GM19035 (cell line): ENCODE measurements around the gene FOXN3.
"Not testable (repeated sequence)": the region's sequence is repeated elsewhere in the genome, so short reads cannot be mapped to it uniquely, and the experiment has no call there.

Source experiments
- ATAC-seq: cut with Tn5 transposase; IDR thresholded peaks from one replicate; pipeline ENCODE4 v1.9.1; 2021; ENCODE audit not compliant: unreplicated experiment

FOXN3 gene

DNA sequence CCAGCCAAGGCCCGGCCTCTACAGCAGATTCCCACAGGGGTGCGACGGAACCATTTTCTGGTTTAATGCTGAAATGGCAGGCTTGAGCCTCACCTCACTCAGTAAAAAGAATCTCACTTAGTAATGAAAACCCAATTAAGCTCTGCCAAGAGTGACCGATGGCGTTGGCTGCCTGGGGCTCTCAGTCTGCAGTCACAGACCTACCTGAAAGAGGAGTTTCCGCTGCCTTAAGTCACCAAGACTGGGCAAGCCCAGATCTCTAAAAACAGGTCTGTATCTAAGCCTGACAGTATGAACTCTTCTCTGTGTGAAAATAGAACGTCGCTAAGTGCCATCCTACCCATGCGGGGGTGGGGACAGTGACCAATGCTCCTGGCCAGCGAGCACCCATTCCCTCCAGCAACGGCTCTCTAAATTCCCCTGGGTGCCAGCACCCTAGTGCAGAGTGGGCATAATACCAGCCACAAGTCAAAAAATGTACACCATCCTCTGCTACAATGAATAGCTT, 107.3 kb downstream of the FOXN3 start:
- ATAC-seq: no peak

DNA sequence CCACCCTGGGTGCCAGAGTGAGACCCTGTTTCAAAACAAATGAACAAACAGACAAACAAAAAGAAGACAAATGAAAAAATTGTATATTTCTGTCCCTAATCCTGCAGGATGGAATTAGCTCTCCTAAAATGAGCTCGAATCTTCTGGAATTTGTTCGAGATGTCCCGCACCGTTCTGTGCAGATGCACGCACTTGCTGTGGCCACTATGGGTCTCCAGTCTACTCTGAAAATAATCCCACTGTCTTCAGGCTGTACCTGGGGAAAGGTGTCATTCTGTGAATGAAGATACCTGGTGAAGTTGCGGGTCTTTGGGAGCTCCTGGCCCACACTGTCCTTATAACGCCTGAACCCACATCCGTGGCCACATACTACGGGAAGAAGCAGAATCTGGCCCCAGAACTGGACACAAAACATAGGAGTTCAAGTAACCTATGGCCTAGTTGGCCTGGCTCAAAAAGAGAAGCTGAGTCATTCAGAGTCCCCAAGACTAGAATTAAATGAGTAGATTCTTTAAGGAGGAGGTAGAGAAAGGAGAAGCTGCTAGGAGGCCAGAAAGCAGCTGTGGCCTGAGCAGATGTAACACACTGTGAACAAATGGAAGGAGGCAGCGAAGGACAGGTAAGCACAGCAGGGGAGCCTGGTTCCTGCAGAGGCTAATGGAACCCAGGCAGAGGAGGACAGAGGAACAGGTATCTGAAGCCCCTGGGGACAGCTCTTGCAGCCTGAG, 108.6 kb downstream of the FOXN3 start:
- peak; percentile 29 for ATAC-seq

DNA sequence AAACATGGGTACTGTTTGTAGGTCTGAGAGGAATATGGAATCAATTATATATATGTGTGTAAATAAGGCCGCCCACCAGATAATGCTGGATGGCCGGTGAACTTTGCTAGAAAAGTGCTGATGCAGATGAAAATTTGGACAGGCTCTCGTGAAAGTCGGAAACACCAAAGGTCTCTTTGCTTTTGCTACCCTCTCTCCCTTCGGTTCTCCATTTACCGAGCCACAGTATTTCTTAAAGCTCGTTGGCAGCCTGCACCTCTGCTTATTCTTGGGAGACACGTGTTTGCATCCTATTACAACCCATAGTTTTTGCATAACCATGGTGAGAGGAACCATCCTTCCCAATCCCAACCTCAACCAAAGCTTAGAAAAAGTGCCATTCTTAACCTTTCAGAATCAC, 109.6 kb downstream of the FOXN3 start:
- no peak for ATAC-seq

DNA sequence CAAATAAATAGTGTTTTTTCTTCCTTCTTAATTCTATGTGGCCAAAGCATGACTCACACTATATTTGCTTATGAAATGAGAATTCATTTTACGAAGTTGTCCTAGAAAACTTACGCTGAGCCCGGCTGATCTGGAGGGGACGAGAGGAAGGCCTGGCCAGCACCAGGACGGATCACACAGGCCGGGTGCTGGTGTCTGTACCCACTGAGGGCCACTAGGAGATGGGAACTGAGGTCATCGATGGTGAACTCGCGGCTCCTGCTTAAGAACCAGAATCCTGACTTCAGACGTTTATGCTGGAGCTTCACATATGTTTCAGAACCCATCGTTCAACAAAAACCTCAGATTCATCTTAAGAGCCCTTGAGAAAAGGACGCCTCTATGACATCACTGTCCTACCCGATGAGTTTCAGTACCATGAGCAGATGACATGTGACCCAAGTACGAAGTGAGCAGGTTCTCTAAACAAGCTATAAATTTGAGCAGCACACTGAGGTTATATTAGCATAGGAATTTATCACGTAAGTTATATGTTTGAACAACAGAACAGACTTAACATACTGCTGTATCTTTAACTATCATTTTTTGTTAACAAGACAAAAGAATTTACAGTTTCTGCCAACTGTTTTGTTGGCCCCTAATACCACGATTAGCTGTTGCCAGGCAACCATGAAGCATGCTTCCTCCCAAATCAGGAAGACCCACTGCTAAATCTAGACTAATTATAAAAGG, 111.9 kb downstream of the FOXN3 start:
- ATAC-seq: peak; percentile 53

GRCh38 chr14:89304561-89304960, 112.5 kb downstream of the FOXN3 start:
- ATAC-seq: no peak

GRCh38 chr14:89303456-89304435, 113.3 kb downstream of the FOXN3 start:
- peak; percentile 62 for ATAC-seq

DNA sequence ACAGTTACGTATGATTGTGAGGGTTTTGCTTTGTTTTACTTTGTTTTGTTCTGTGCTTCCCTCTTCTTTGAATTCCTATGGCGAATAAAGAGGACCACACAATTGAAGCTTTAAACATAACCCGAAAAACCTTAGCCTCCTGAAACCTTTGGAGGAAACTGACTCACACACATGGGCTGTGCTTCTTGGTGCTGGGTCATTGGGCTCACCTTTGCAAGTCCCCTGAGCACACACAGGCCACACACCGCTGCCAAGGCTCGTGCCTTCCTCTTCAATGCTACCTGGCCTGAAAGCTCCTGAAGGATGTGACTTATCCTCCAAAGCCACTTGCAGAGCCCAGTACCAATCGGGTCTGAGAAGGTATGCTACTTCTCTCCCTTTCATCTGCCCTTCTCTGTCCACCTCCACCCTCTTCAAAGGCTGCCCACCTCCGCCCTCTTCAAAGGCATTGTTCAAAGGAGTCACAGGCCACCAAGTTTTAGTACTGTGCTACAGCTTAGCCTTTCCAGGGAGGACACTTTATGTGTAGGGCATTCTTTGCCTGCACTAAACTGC, 114.6 kb downstream of the FOXN3 start:
- ATAC-seq: no peak

GRCh38 chr14:89299587-89299986, 117.4 kb downstream of the FOXN3 start:
- no peak for ATAC-seq

DNA sequence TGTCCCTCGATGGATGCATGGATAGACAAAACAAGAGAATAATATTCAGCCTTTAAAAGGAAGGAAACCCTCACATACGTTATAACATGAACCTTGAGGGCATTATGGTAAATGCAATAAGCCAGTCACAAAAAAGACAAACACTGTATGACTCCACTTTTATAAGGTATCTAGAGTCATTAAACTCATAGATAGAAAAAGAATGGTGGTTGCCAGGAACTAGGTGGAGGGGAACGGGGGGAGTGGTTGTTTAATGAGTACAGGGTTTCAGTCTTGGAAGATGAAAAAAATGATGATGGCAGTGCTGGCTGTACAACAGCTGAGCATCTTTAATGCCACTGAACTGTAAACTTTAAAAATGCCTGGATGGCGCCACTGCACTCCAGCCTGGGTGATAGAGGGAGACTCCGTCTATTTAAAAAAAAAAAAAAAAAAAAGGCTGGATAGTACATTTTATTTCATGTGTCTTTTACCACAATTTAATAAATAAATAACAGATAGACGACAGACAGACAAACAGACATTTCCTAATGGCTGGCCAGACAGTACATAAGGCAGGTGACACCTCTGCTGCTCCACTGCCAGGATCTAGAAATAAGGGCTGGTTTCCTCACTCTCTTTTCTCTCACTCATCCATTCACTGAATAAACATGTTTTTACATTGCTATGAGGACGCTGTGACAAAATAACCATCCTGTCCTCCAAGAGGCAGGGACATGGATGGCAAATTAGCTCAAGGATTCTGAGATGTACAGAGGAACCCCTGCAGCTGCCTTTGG, 118.8 kb downstream of the FOXN3 start:
- ATAC-seq: no peak

DNA sequence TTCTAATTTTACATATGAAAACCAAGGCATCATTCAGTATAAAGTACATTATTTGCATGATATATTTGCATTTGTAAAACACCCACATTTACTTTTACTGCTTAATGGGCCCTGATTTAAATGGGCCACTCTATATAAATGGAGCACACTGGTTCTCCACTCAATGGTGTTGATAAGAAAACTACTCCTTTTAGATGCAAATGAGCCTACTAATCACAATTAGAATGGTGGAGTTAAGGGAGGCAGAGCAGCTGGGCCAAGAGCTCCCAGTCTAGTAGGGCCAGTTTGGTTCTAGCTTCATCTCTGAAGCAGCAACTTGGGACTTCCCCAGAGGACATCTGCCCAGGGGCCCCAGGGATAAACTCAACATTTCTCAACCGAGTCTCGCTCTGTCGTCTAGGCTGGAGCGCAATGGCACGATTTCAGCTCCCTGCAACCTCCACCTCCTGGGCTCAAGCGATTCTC, 120.7 kb downstream of the FOXN3 start:
- ATAC-seq: no peak

DNA sequence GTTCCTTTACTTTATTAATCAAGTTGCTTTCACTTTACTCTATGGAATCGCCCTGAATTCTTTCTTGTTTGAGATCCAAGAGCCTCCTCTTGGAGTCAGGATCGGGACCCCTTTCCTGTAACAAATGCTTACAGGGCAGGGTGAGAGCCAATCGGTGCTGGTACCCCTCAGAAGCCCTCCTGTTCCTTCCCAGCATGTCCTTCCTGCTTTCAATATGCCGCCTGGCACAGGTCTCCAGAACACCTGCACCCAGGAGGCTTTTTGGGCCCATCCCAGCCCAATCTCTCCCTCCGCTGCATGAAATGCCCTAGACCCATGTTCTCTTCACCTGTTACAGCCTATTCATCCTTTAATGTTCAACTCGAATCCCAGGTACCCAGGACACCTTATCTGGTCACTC, 122.2 kb downstream of the FOXN3 start:
- no peak for ATAC-seq

GRCh38 chr14:89294469-89294868, 122.6 kb downstream of the FOXN3 start:
- ATAC-seq: not testable (repeated sequence)

DNA sequence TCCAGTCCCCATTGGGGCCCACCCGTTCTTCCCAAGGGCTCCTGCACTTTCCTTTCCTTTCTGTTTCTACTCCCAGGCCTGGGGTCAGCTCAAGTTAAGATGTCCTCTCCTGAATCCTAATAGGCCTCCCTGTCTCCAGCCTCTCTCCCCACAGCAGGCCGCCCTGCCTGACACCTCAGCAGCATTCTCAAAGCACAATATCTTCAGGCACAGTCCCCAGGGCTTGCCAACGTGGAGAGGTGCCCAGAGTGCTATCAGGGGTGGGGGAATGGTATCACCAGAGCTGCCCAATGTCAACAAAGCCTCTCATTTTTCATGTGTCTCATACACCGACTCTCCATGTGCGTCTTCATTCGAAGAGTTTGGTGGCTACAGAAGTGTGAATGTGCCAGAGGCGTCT, 123.0 kb downstream of the FOXN3 start:
- ATAC-seq: no peak

DNA sequence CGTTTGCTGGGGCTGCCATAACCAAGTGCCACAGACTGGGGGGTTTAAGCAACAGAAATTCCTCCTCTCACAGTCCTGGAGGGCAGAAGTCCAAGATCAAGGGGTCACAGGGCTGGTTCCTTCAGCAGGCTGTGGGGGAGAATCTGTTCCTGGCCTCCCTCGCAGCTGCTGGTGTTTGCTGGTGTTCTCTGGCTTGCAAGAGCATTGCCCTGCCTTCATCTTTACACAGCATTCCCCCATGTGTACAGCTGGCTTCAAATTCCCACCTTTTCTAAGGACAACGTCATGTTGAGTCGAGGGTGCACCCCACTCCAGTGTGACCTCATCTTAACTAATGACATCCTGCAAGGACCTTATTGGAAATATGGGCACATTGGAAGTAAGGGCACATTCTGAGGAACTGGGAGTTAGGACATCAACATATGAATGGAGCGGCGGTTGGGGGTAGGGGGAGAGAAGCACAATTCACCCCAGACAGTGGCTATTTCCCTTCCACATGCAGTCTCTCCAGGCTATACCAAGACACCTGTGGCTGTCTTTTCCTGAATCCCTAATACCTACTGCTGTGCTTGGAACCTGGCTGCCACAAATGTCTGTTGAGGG, 123.6 kb downstream of the FOXN3 start:
- ATAC-seq: no peak

GRCh38 chr14:89292579-89293313, 124.3 kb downstream of the FOXN3 start:
- ATAC-seq: no peak

DNA sequence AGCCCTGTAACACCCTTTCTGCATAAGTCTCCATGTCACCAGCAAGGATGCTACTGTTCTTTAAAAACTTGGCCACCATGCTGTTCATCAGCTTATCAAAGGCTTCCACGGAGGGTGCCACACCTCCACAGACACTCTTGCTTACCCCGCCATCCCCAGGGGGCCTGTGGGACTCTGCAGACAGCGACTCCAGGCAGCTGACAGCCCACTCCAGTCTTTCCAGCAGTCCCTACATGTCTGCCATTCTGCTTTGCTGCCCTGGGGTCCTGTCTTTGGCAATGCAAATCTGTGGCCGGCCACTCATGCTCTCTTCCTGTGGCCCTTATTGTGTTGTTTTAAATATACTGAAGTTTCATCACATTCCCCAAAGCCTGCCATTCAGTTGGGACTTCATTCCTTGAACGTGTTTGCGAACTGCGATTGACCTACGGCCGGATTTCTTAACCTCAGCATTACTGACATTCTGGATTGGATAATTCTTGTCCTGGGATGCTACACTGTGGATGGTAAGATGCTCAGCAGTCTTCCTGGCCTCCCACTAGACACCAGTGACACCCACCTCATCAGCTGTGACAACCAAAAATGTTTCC, 125.6 kb downstream of the FOXN3 start:
- no peak for ATAC-seq

DNA sequence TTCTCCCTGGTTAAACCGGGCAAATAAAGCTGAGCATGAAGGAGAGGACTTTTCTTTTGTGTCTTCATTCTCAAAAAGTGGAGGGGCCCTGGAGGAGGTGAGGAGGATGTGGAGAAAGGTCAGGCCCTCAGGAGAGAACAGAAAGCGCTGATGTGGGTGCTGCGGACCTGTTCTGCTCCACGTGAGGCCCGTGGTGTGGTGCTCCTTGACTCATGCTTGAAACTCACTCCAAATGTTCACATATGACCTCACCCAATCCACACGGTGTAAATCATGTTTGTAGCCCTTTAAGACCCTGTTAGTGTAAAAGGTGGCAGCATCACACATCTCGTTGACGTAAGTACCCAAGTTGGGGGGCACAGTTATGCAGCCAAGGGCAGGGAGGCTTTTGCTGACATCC, 126.2 kb downstream of the FOXN3 start:
- no peak for ATAC-seq

DNA sequence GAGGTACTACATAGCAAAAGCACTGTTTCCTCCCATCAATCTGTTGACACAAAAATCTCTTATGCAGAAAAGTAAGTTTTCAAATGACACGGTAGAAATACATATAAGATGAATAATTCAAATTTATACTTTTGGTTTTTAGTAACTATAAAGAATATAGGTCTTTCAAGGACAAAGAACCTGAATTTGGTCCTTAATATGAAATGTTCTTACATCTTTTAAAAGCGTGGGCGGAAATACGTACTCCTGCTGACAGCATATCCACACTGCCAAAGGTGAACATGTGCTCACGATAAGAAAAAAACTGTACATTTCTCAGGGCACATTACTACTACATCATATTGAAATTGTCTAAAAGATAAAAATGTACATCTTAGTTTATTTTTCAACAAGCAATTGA, 127.6 kb downstream of the FOXN3 start:
- ATAC-seq: no peak

DNA sequence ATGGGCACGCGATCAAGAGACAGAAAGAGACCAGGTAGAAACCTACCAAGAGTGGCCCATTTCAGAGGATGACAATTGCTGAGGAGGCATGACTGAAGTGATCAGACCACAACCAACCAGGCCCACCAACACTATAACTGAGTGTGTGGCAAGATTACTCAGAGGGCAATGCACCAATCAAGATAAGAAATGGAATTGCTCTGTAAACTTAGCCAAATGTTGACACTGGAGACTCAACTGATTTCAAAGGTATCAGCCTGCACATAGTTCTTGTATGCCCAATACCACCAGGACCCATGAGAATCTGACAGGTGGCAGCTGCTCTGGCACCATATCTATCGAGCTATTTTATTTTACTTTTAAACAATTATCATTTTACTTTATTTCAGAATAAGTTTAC, 128.9 kb downstream of the FOXN3 start:
- no peak for ATAC-seq
